OCI-LY3 (cell line): ENCODE results near the gene AP3S2.
A peak's percentile ranks its signal among the peaks of the same experiment; 100 is the strongest.

Experiments
- EZH2phosphoT487 ChIP-seq: fragments of 200-600 bp; shearing (Covaris generic); IDR thresholded peaks from 2 replicates; pipeline ENCODE4 v1.6.1; 2018; ENCODE audit warnings: antibody characterized with exemption, mixed run types, low read depth
- TF ChIP-seq, protein P1 (sequence below): fragments of 200-600, 300-600 bp; sonication (generic); IDR thresholded peaks from 2 replicates; pipeline ENCODE4 v1.5.1; 2014; ENCODE audit warnings: antibody characterized with exemption, low read length, low read depth

DNA sequence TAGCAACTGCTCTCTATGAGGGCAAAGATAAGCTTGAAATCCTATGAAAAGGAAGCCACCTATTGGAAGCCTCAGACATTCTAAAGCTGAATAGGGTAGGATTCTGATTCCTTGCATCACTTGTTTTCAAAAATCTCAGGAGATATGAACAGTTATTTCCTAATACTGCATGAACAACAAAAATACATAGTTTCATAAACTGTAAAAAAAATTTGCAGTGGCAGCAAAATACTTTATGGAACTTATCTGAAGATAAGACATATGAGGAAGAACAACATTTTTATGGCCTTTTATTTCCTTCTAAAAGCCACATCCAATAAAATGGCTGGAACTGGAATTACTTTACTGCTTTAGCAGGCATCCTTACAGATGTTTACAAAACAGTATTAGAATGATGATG lies 29.9 kb downstream of the AP3S2 start:
- TF ChIP-seq, protein P1, sequence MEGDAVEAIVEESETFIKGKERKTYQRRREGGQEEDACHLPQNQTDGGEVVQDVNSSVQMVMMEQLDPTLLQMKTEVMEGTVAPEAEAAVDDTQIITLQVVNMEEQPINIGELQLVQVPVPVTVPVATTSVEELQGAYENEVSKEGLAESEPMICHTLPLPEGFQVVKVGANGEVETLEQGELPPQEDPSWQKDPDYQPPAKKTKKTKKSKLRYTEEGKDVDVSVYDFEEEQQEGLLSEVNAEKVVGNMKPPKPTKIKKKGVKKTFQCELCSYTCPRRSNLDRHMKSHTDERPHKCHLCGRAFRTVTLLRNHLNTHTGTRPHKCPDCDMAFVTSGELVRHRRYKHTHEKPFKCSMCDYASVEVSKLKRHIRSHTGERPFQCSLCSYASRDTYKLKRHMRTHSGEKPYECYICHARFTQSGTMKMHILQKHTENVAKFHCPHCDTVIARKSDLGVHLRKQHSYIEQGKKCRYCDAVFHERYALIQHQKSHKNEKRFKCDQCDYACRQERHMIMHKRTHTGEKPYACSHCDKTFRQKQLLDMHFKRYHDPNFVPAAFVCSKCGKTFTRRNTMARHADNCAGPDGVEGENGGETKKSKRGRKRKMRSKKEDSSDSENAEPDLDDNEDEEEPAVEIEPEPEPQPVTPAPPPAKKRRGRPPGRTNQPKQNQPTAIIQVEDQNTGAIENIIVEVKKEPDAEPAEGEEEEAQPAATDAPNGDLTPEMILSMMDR = peak; percentile 24; the same call in 1 of the 2 replicates
- TF ChIP-seq EZH2phosphoT487 = no peak
